ENCODE results near the gene BBS9. TPM values are rescaled to one million over a fixed set of nuclear protein-coding genes. Genes with fewer than 3 reads are reported as not detected.

The BBS9 gene
- total RNA-seq, 4 donors from 2014 or later, result 11.3 to 28.5 (median 20.7) TPM

GRCh38 chr7:33325754-33326484, 196.6 kb downstream of the BBS9 start:
- DNase-seq (ENCODE audit: low spot score) (no peak), ATAC-seq (ENCODE audit: low FRiP score) (no peak)
- TF ChIP-seq CTCF (IDR thresholded peaks at IDR 0.05), result no peak

GRCh38 chr7:33326485-33326848, 197.1 kb downstream of the BBS9 start:
- no peak for TF ChIP-seq CTCF (IDR thresholded peaks at IDR 0.05)
- ATAC-seq (ENCODE audit: low FRiP score) (no peak), DNase-seq (ENCODE audit: low spot score) (no peak)

- no peak for DNase-seq (ENCODE audit: low spot score)
- ATAC-seq (ENCODE audit: low FRiP score), result no peak
- no peak for TF ChIP-seq CTCF (IDR thresholded peaks at IDR 0.05)
Measured at GRCh38 chr7:33327427-33327826, 198.1 kb downstream of the BBS9 start.

GRCh38 chr7:33334349-33334748, 205.0 kb downstream of the BBS9 start:
- DNase-seq (ENCODE audit: low spot score) (no peak), ATAC-seq (ENCODE audit: low FRiP score) (no peak)
- TF ChIP-seq CTCF (IDR thresholded peaks at IDR 0.05), result no peak

GRCh38 chr7:33336820-33337219, 207.5 kb downstream of the BBS9 start:
- no peak for ATAC-seq (ENCODE audit: low FRiP score)
- no peak for TF ChIP-seq CTCF (IDR thresholded peaks at IDR 0.05)

GRCh38 chr7:33339074-33339790, 209.9 kb downstream of the BBS9 start:
- no peak for TF ChIP-seq CTCF (IDR thresholded peaks at IDR 0.05)
- DNase-seq (ENCODE audit: low spot score), result no peak
- ATAC-seq (ENCODE audit: low FRiP score), result no peak

More at GRCh38 chr7:33336820-33337219, 207.5 kb downstream of the BBS9 start:
- DNase-seq (ENCODE audit: low spot score), result no peak

- DNase-seq (ENCODE audit: low spot score) (no peak), ATAC-seq (ENCODE audit: low FRiP score) (no peak)
- no peak for TF ChIP-seq CTCF (IDR thresholded peaks at IDR 0.05)
Measured at GRCh38 chr7:33346055-33346454, 216.7 kb downstream of the BBS9 start.
